Stimulated activated CD8-positive, alpha-beta memory T cell treated with anti-CD3 and anti-CD28 coated beads, Interleukin-4, amount 100 ng/mL, for 4 hours (primary cell): ENCODE data around the gene CRACDL.

Experiments
- DNase-seq, 2 donors: peaks; one replicate each; pipeline ENCODE4 v3.0.0-alpha.2; 2020; ENCODE audit warnings: low read depth in 2 of 2, low spot score in 1 of 2

The CRACDL gene

GRCh38 chr2:98935777-98936352 lies at the start of gene CRACDL:
TSS of gene CRACDL (minus strand) at chr2:98936225. CDS start at chr2:98846800, 89,425 bp downstream.
- DNase-seq = no peak

GRCh38 chr2:98975611-98976010 lies 39.6 kb upstream of the CRACDL start:
- no peak for DNase-seq

GRCh38 chr2:98972582-98973167 lies 36.6 kb upstream of the CRACDL start:
- DNase-seq = no peak

GRCh38 chr2:98959810-98960507 lies 23.9 kb upstream of the CRACDL start:
- no peak for DNase-seq

- no peak for DNase-seq
These were observed 16.9 kb upstream of the CRACDL start for GRCh38 chr2:98952966-98953365.

DNA sequence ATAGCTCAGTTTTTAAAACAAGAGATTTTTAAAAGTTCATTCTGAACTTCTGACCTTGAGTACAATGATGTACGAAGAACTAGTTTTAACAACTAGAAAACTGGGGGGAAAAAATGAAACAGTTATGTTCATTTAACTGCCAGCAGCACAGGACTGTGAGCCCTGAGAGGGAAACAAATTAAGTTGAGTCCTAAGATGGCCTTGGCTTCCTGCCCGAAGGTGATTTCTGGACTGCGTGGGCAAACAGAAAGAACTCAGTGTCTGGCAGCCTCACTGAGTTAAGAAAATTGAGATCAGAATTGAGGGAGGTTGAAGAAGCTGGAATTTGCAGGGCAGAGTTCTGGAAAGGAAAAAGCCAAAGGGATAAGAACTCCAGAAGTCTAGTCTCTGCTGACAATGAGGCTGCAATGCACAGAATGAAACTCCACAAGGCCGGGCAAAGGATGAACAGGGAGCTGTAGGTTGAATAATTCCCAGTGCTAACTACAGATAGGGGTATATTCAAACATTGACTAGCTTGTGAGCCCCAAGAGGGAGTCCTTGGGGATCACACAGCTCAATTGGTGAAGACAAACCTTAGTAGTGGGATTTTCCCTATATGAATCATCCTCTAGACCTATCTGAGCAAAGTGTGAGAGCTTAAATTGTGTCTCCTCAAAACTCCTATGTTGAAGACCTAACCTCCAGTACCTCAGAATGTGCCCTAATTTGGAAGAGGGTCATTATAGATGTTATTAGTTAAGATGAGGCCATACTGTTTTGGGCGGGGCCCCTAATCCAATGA lies 13.1 kb upstream of the CRACDL start:
- DNase-seq = no peak

DNA sequence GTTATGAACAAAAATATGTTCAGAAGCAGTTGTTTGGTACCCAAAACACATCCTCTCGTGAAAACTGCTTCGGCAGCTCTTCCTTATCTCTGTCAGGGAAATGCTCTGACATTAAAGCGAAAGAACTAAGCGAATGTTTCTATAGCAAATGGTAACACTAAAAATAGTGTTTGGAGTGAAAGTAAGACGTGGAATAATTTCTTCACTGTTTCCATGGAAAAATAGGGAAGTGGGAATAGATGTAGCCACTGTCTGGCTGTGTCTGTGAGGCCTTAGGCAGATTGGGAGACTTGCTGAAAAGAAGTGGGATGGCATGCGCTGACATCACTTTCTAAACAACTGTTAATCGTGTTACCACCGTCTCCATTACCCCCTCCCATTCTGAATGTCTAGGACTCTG lies 11.5 kb upstream of the CRACDL start:
- DNase-seq = no peak

- DNase-seq = no peak
These were observed 10.8 kb upstream of the CRACDL start for GRCh38 chr2:98946855-98947254.

DNA sequence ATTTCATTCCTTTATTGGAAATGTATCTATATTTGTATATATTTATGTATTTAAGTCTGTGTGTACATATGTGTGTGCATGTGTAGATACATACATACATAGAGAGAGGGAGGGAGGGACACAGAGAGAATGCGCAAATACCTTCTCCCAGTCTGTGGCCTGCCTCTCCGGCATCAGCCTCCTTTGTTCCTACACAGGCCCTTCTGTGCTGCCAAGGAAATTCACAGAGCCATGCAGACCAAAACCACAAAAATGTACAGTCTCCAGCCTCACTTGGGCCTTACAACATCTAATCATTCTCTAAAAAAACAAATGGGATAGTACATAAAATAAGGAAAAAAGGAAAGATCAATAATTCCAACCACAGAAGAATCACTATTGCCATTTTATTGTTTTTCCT lies 8.8 kb upstream of the CRACDL start:
- DNase-seq = no peak

DNA sequence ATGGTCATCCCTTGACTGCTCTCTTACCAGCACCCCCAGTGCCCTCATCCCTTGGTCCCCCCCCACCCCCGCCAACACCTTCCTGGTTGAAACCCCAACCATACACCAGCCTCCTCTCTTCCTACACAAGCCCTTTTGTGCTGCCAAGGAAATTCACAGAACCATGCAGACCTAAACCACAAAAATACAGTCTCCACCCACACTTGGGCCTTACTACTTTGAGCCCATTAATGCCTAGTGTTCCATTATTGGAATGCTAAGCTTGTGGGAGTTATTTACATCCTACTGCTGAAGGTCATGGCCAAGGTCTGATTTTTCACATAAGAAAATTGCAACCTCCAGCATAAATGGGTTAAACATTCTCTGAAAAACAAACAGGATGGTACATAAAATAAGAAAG lies 4.1 kb upstream of the CRACDL start:
- DNase-seq = no peak

DNA sequence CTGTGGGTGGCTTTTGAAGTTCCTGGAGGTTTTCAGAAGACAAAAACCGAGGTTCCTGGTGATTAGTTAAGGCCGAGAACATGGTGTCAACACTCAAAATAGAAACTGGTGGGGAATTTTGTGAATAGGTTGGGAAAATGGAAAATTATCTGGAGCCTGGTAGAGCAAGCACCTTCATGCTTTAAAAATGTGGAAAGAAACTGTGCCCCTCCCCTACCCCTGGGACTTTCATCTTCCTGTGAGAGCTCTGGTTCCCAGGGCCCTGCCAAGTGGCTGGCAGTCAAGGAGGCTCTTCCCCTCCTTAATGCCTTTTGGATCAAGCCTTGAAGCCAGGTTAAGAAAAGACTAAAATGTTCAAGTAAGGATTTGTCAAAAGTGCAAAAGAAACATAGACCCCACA lies 1.9 kb upstream of the CRACDL start:
- DNase-seq = no peak

DNA sequence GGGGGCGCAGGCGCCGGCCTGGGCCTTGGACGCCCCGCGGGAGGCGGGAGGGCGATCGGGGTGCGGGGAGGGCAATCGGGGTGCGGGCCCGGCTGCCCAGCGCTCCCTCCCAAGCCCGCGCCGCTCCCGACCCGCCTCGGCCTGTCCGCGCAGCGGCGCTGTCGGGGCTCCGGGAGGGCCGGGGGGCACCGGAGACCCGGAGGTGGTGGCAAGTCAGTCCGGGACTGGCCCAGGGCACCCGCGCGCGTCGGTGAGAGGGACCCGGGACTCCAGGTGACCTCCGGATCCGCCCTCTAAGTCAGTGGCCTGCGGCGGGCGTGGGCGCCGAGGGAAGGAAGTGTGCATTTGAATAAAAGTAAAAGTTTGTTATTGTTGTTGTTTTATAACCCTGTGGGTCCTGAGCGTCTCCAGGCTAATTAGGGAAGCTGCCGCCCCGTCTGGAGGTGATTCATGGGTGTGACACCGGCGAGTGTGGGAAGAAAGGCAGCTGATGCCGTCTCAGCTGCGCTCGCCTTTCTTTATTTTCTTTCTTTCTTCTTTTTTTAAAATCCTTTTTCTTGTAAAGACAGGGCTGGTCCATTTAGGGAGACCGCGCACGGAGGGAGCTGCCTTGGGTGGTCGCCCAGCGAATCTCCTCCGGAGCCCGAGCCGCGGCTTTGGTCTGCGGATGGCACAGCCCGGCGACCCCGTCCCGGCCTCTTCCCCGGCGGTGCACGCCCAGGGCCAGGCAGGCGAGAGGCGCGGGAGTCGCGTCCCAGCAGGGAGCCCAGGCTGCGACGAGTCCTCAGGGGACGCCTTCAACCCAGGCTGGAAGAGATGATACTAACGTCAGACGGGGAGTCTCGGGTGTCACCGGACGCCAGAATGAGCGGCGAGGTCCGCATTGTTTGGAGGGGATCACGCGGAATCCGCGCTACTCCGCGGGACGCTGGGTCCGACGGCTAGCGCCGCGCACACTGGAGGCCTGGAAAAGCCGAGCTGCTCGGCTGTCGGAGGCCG lies 627 bp upstream of the CRACDL start:
- no peak for DNase-seq

DNA sequence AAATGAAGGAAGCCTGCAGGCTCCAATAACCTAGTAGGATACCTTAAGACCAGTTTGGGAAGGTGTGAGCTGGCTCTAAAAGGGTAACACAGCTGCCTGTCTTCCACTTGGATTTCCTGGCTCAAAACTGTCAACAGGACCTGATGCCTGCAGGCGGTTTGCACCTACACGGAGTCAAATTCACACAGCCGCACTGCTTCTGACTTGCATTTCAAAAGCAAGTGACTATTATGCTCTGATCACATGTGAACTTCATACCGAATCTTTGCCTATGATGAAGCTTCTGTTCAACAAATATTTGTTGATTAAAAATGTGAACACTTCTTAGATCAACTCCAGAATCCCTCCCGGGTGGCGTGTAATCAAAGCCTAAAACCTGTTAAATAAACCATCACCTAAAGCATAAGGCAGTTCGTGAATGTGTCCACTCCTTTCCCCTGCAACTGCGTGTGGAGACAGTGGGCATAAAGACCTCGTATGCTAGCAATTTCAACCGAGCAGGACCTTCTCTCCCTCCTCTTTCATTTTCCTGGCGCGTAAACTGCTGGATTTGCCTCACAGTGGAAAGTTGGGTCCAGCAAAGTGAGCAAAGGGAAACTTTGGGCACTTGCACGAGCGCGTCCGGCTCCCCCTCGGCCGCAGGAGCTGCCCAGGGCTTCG lies 784 bp downstream of the CRACDL start:
- DNase-seq = no peak

DNA sequence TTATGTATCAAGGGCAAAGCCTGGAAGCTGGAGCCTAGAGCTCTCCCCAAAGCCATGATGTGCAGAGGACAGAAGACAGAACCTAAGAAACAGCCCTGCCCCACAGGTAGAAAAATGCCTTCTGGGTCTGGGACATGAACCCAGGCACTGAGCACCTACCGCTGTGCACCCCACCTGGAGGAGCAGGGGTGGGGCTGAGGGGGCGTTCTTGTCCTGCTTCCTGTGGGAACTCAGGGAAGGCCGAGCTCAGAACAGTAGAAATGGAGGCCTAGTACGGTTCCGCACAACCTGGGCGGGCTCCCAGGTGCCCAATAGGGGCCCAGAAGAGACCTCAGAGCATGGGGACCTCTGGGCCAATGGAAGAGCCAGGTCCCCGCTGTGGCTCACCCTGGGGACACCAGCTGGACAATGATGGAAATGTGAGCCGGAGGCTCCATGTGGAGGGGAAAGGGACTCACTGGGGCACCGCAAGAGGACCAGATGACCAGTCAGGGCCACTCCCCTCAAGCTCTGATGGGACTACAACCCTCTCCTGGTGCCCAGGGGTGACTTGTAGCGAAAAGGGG lies 3.2 kb downstream of the CRACDL start:
- DNase-seq = no peak

- DNase-seq = no peak
These were observed 3.9 kb downstream of the CRACDL start for GRCh38 chr2:98932164-98932563.

GRCh38 chr2:98931596-98931995 lies 4.4 kb downstream of the CRACDL start:
- no peak for DNase-seq

- DNase-seq = no peak
These were observed 6.1 kb downstream of the CRACDL start for GRCh38 chr2:98929920-98930319.

DNA sequence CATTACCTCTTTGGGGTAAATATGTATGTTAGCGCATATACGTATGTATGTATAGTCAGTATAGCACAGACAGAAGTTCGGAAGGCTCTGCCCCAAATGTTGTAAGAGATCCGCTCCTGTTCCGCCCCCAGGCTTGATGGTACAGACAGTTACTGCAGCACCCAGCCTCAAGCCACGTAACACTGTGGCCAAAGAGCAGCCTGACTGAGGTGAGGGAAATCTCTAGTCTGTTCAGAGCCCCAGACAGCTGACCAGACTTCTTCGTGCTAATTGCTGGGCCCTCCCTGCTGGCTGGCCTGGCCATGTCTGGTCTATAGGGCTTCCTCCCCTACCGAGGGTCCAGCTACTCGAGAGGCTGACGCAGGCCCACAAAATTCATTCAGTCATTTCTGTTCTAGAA lies 7.8 kb downstream of the CRACDL start:
- no peak for DNase-seq

DNA sequence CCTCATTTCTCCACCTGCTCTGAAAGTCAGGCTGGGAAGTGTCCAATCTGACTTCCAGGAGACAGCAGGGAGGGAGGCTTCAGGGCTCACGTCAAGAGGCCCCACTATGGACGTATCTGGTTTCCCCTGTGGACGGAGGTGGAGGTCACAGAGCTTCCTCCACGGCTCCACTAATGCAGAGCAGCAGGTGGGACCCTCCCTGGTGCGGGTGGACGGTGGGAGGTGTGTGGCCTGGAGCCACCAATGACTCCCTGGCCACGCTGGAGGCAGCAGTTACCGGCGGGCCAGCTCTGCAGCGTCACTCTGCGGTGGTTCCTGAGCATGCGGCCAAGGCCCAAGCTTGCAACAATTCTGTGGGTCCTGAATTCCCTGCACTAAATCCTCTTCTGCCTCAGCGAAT lies 9.0 kb downstream of the CRACDL start:
- DNase-seq = no peak

GRCh38 chr2:98926601-98927000 lies 9.4 kb downstream of the CRACDL start:
- no peak for DNase-seq
